Duodenal mucosa (tissue), 2 donors: ENCODE data around the gene FRA10AC1.

Experiments
- H3K27ac ChIP-seq: one replicate; pipeline ENCODE4 v1.7.0; 2013; ENCODE audit warnings: low read depth, low read length
- H3K27me3 ChIP-seq, 2 donors: one replicate each; pipeline ENCODE4 v1.7.0; 2013; ENCODE audit warnings: low read length in 2 of 2, control low read depth in 1 of 2; ENCODE audit not compliant: insufficient read depth in 2 of 2, control insufficient read depth in 1 of 2
- H3K36me3 ChIP-seq, 2 donors: one replicate each; pipeline ENCODE4 v1.7.0; 2013; ENCODE audit warnings: low read length in 2 of 2, control low read depth in 1 of 2; ENCODE audit not compliant: insufficient read depth in 2 of 2, control insufficient read depth in 1 of 2
- H3K4me1 ChIP-seq, 2 donors: one replicate each; pipeline ENCODE4 v1.7.0; 2013; ENCODE audit warnings: low read length in 2 of 2, control low read depth in 1 of 2; ENCODE audit not compliant: insufficient read depth in 2 of 2, control insufficient read depth in 1 of 2
- H3K4me3 ChIP-seq, 2 donors: one replicate each; pipeline ENCODE4 v1.7.0; 2013; ENCODE audit warnings: low read length in 2 of 2, low read depth in 1 of 2
- H3K9ac ChIP-seq, 2 donors: one replicate each; pipeline ENCODE4 v1.7.0; 2013; ENCODE audit warnings: low read length in 2 of 2, low read depth in 1 of 2
- H3K9me3 ChIP-seq, 2 donors: one replicate each; pipeline ENCODE4 v1.7.0; 2013; ENCODE audit warnings: low read length in 2 of 2, control low read depth in 1 of 2; ENCODE audit not compliant: control insufficient read depth in 1 of 2

The FRA10AC1 gene

DNA sequence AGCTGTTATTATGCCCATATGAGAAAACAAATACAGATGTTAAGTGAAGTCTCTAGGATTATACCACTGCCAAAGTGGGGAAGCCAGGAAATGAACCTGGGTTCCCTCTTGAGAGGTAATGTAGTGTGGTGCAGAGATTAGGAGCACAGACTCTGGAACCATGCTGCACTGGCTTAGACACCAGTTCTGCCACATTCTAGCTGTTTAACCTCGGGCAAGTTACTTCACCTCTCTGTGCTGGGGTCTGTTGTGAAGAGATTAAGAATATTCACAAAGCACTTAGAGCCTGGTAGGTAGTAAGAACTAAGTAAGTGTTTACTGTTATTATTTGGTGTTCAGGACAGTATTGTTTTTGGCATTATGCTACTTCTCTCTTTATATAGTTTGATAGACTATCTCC, 48.2 kb downstream of the FRA10AC1 start:
- no peak overlapping the region for H3K9ac ChIP-seq
- H3K27me3 ChIP-seq = no peaks in the 10 kb centered on the region
- no peaks in the 10 kb centered on the region for H3K36me3 ChIP-seq
- H3K27ac ChIP-seq = no peak overlapping the region
- H3K4me3 ChIP-seq = no peak overlapping the region
- no peaks in the 10 kb centered on the region for H3K4me1 ChIP-seq
- peaks cover 0 to 3% of the 10 kb centered on the region in 2 donors for H3K9me3 ChIP-seq

DNA sequence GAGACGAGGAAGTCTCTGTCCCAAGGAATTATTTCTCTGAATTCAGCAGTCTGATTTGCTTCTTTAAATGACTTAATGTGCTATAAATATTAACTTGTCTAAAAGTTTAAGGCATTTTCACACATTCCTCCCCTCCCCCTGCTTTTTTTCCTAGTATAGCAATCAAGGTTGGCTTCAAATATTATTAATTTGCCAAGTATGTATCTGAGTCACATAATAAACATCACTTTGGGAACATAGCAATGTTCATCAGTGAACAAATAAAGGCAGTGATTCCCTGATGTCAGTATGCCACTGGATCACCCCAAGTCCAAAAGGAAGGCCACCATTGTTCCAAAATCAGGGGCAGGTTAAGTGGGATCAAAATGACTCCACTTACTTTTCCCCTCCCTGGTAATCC, 49.5 kb downstream of the FRA10AC1 start:
- Histone ChIP-seq H3K4me3 (no peak overlapping the region), H3K27ac (no peak overlapping the region), H3K36me3 (no peaks in the 10 kb centered on the region), H3K27me3 (no peaks in the 10 kb centered on the region), H3K9me3 (peaks cover 0 to 3% of the 10 kb centered on the region in 2 donors), H3K4me1 (no peaks in the 10 kb centered on the region), H3K9ac (no peak overlapping the region)

DNA sequence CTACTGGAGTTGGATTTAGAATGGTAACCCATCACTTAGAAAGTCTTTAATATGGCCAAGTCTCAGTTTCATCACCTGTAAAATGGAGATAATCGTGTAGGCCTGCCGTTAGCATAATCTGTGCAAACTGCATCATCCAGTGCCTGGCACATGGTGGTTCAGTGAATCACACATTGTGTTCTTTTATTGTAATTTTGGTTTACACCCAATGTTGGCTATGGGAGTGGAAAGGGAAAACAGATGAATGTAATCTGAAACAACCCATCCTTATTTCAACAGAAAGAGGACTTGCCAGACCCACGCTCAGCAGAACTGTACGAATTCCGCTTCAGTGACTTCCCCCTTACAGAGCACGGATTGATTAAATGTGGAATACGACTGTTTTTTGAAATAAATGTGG, 62.6 kb downstream of the FRA10AC1 start:
- Histone ChIP-seq H3K9ac (no peak overlapping the region), H3K9me3 (no peaks in the 10 kb centered on the region), H3K4me1 (no peaks in the 10 kb centered on the region), H3K27me3 (no peaks in the 10 kb centered on the region), H3K27ac (no peak overlapping the region), H3K36me3 (no peaks in the 10 kb centered on the region), H3K4me3 (no peak overlapping the region)

DNA sequence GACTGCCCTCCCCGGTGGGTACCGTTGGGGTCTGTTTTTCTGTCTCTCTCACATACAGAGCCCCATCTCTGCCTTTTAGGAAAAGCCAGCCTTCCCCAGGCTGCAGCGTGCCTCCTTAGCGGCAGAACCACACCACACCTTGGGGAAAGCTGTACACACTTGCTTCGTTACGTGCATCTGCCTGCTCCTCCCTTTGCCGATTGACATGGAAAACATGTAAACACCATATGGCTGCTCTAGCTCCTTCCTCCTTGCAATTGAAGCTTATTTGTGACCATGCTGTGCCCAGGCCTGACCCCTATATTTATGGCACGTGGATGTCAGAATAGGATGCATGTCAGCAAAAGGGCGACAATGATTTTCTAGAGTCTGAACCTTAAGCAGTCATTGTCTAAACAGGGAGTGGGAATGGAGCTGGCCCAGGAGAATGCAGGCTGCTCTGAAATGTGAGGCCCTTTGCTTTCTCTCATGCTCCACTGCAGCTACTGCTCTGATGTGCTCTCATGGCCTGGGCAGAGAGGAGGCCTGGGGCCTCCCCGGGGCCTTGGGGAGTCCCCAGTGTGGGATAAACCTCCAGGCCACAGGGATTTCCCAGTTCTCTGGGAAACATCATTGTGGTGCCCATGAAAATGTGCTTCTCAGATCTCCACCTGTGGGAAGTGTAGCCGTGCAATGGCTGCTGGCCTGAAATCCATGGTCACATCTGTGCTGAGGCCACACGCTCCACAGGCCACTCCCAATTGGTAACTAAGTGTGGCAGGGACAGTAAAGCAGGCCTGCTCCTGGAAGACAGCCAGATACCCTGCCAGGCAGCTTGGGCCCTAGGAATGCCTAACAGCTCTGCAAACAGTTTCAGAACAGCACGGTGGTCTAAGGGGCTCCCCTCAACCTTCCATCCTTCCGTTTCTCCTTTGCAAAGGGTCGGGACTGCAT, 71.5 kb downstream of the FRA10AC1 start:
- no peak overlapping the region for H3K9ac ChIP-seq
- no peak overlapping the region for H3K27ac ChIP-seq
- no peaks in the 10 kb centered on the region for H3K4me1 ChIP-seq
- H3K27me3 ChIP-seq = no peaks in the 10 kb centered on the region
- H3K9me3 ChIP-seq = no peaks in the 10 kb centered on the region
- H3K36me3 ChIP-seq = no peaks in the 10 kb centered on the region
- H3K4me3 ChIP-seq = no peak overlapping the region

DNA sequence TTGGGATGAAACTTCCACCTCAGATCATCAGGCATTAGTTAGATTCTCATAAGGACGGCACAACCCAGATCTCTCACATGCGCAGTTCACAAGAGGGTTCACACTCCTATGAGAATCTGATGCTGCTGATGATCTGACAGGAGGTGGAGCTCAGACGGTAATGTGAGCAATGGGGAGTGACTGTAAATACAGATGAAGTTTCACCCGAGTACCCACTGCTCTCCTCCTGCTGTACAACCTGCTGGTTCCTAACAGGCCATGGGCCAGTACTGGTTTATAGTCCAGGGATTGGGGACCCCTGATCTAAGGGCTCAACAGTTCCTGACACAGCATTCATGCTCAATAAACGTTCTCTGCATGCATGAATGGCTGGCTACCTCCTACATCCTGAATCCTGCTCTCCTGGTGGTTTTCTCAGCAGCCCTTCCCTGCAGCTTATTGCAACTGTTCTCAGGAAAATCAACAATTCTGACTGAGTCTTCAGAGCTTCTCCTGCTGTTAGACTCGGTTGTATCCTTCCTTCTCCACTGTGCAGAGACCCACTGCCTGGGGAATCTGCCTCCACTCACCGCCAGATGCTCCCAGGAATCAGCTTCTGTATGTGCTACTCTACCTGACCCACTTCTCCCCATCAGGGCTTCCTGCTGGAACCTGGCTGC, 72.6 kb downstream of the FRA10AC1 start:
- Histone ChIP-seq H3K9me3 (no peaks in the 10 kb centered on the region), H3K36me3 (no peaks in the 10 kb centered on the region), H3K27me3 (no peaks in the 10 kb centered on the region), H3K4me1 (no peaks in the 10 kb centered on the region), H3K9ac (no peak overlapping the region), H3K27ac (no peak overlapping the region), H3K4me3 (no peak overlapping the region)

DNA sequence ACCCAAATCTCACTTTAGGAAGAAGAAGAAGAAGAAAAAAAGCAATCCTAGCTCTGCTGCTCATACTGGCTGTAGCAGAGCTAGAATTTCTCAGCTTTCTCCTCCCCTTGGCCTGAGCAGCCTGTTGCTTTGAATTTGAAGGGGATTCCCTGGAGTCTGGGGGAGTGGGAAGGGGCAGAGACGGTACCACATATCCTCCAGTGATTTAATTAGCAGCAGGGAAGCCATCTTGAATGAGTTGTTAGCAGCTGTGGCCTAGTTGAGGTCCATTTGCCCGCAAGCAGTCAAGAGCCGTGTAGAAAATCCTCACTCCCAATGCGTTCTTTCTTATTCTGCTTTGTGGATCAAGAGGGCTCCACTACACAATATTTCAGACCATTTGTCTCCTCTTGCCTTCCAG, 73.5 kb downstream of the FRA10AC1 start:
- Histone ChIP-seq H3K27ac (no peak overlapping the region), H3K4me3 (no peak overlapping the region), H3K27me3 (no peaks in the 10 kb centered on the region), H3K9me3 (no peaks in the 10 kb centered on the region), H3K9ac (no peak overlapping the region), H3K36me3 (no peaks in the 10 kb centered on the region), H3K4me1 (no peaks in the 10 kb centered on the region)

DNA sequence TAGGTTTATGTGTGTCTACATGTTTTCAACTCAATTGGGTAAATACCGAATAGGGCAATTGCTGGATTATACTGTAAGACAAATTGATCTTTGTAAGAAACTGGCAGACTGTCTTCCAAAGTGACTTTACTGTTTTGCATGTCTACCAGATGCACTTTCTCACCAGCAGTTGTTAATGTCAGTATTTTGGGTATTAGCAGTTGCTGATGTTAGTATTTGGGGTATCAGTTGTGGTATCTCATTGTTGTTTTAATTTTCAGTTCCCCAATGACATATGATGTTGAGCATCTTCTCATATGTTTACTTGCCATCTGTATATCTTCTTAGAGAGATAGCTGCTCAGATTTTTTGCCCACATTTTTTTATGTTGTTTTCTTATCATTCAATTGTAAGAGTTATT, 79.5 kb downstream of the FRA10AC1 start:
- Histone ChIP-seq H3K36me3 (no peaks in the 10 kb centered on the region), H3K9ac (no peak overlapping the region), H3K27ac (no peak overlapping the region), H3K27me3 (no peaks in the 10 kb centered on the region), H3K4me3 (no peak overlapping the region), H3K9me3 (no peaks in the 10 kb centered on the region), H3K4me1 (no peaks in the 10 kb centered on the region)

DNA sequence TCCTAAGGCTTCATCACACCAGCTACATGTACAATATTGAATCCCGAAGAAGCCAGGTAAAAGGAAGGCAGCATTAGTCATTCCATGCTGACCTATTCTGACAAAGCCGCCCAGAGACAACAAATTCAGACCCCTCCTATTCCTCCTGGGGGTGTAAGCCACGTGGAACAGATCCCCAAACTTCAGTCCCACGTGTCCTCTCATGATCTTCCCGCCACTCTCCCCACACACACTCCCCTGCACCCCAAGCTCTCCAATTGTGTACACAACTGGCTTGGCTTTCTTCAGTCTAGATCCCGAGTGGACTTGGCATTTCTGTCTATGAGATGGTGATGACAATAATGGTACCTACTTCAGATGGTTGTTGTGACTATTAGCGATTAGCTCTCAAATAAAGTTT, 81.5 kb downstream of the FRA10AC1 start:
- H3K9ac ChIP-seq = no peak overlapping the region
- H3K4me3 ChIP-seq = no peak overlapping the region
- H3K4me1 ChIP-seq = no peaks in the 10 kb centered on the region
- no peaks in the 10 kb centered on the region for H3K9me3 ChIP-seq
- H3K27me3 ChIP-seq = no peaks in the 10 kb centered on the region
- no peaks in the 10 kb centered on the region for H3K36me3 ChIP-seq
- H3K27ac ChIP-seq = no peak overlapping the region
